CD8-positive, alpha-beta memory T cell (primary cell): ENCODE measurements around the gene SAA4. TPM values are rescaled to one million over a fixed set of nuclear protein-coding genes. Genes with fewer than 3 reads are reported as not detected.
"Not testable (repeated sequence)": the region's sequence is repeated elsewhere in the genome, so short reads cannot be mapped to it uniquely, and the experiment has no call there.

Source experiments
- CTCF ChIA-PET: fragments of 350-600 bp; sonication (Branson Sonifier 250); formaldehyde crosslinking; loops from one replicate; lab custom pipeline; 2021; ENCODE audit warnings: antibody characterized with exemption; lab: Charles Lee
- POLR2A ChIA-PET: fragments of 350-600 bp; sonication (Branson Sonifier 250); formaldehyde crosslinking; loops from one replicate; lab custom pipeline; 2021; ENCODE audit warnings: antibody characterized with exemption; lab: Charles Lee
- DNase-seq, 5 donors: peaks; one replicate each; pipeline versions ENCODE4 v3.0.0 to v3.0.0-alpha.2; 2020 to 2022; ENCODE audit warnings: mixed read lengths in 1 of 5
- H3K27ac ChIP-seq: one replicate; pipeline ENCODE4 v1.7.0; 2013; ENCODE audit warnings: low read depth, mild to moderate bottlenecking, low read length, moderate library complexity
- H3K27me3 ChIP-seq: 2 replicates; pipeline ENCODE4 v1.7.0; 2013; ENCODE audit warnings: low read length, mild to moderate bottlenecking; ENCODE audit not compliant: insufficient read depth, poor library complexity, severe bottlenecking
- H3K36me3 ChIP-seq: 2 replicates; pipeline ENCODE4 v1.7.0; 2013; ENCODE audit warnings: mild to moderate bottlenecking, low read length, moderate library complexity; ENCODE audit not compliant: insufficient read depth
- H3K4me1 ChIP-seq: 2 replicates; pipeline ENCODE4 v1.7.0; 2013; ENCODE audit warnings: mild to moderate bottlenecking, low read length, moderate library complexity; ENCODE audit not compliant: insufficient read depth
- H3K4me3 ChIP-seq: 2 replicates; pipeline ENCODE4 v1.7.0; 2013; ENCODE audit warnings: mild to moderate bottlenecking, low read length
- H3K9me3 ChIP-seq: 2 replicates; pipeline ENCODE4 v1.7.0; 2013; ENCODE audit warnings: mild to moderate bottlenecking, low read length
- H3K27ac Mint-ChIP-seq, 8 donors: one replicate each; pipeline ENCODE4 v1.8.0; 2020 to 2021; ENCODE audit warnings: mixed read lengths in 8 of 8, mild to moderate bottlenecking in 6 of 8, inconsistent platforms in 3 of 8, moderate library complexity in 3 of 8
- H3K27me3 Mint-ChIP-seq, 2 donors: one replicate each; pipeline ENCODE4 v1.8.0; 2020 to 2021; ENCODE audit warnings: mixed read lengths in 2 of 2, mild to moderate bottlenecking in 1 of 2, moderate library complexity in 1 of 2
- H3K36me3 Mint-ChIP-seq, 3 donors: one replicate each; pipeline ENCODE4 v1.8.0; 2020 to 2021; ENCODE audit warnings: mixed read lengths in 3 of 3, inconsistent platforms in 1 of 3, mild to moderate bottlenecking in 1 of 3
- H3K4me1 Mint-ChIP-seq, 3 donors: one replicate each; pipeline ENCODE4 v1.8.0; 2020 to 2021; ENCODE audit warnings: mixed read lengths in 3 of 3, inconsistent platforms in 1 of 3, mild to moderate bottlenecking in 1 of 3
- H3K4me3 Mint-ChIP-seq, 7 donors: one replicate each; pipeline ENCODE4 v1.8.0; 2020 to 2021; ENCODE audit warnings: mixed read lengths in 7 of 7, mild to moderate bottlenecking in 6 of 7, moderate library complexity in 4 of 7, inconsistent platforms in 2 of 7
- H3K9me3 Mint-ChIP-seq, 5 donors: one replicate each; pipeline ENCODE4 v1.8.0; 2020 to 2022; ENCODE audit warnings: mixed read lengths in 5 of 5, mild to moderate bottlenecking in 3 of 5, moderate library complexity in 2 of 5, inconsistent platforms in 1 of 5
- polyA plus RNA-seq: library from polyadenylated mRNA; unstranded; fragments of 300-500 nt; fragmentation: Illumina TruSeq; gene quantifications from one replicate; pipeline ENCODE4 v1.2.3, GENCODE V29; 2021
- total RNA-seq, 2 experiments: library from RNA; stranded (reverse); gene quantifications; one replicate each; pipeline ENCODE4 v1.2.3, GENCODE V29; 2021

The SAA4 gene
- total and polyA plus RNA-seq, 3 experiments from 2014 or later = not detected

GRCh38 chr11:18223591-18224387, 12.8 kb downstream of the SAA4 start:
- ChIA-PET CTCF (interaction anchor here (1.2 kb wide), 1 partner anchor 20 kb away, joined by 3 read pairs; no protein-coding TSS in a partner anchor), POLR2A (no interaction called here)
- no peaks in the 10 kb centered on the region for H3K4me1 Mint-ChIP-seq
- DNase-seq = no peak
- Histone ChIP-seq H3K9me3 (no peaks in the 10 kb centered on the region), H3K36me3 (no peaks in the 10 kb centered on the region), H3K4me3 (no peak overlapping the region), H3K27me3 (peaks cover 4% of the 10 kb centered on the region), H3K4me1 (no peaks in the 10 kb centered on the region), H3K27ac (no peak overlapping the region)
- H3K9me3 Mint-ChIP-seq = no peaks in the 10 kb centered on the region
- H3K4me3 Mint-ChIP-seq = no peak overlapping the region
- no peak overlapping the region for H3K27ac Mint-ChIP-seq
- peaks cover 3 to 6% of the 10 kb centered on the region in 2 donors for H3K27me3 Mint-ChIP-seq
- peaks cover 0 to 3% (median 0%) of the 10 kb centered on the region in 3 donors for H3K36me3 Mint-ChIP-seq

- ChIA-PET CTCF (interaction anchor here (1.2 kb wide), 1 partner anchor 21 kb away, joined by 3 read pairs; no protein-coding TSS in a partner anchor), POLR2A (no interaction called here)
- H3K27ac ChIP-seq = no peak overlapping the region
- Mint-ChIP-seq H3K27me3 (peaks cover 3 to 6% of the 10 kb centered on the region in 2 donors), H3K4me3 (no peak overlapping the region), H3K36me3 (peaks cover 0 to 3% (median 0%) of the 10 kb centered on the region in 3 donors), H3K9me3 (no peaks in the 10 kb centered on the region), H3K4me1 (no peaks in the 10 kb centered on the region), H3K27ac (no peak overlapping the region)
- no peaks in the 10 kb centered on the region for H3K4me1 ChIP-seq
- no peaks in the 10 kb centered on the region for H3K36me3 ChIP-seq
- peaks cover 4% of the 10 kb centered on the region for H3K27me3 ChIP-seq
- DNase-seq = no peak
- no peak overlapping the region for H3K4me3 ChIP-seq
- H3K9me3 ChIP-seq = no peaks in the 10 kb centered on the region
These were observed 13.7 kb downstream of the SAA4 start for GRCh38 chr11:18222814-18223421.

- Histone ChIP-seq H3K36me3 (no peaks in the 10 kb centered on the region), H3K4me3 (no peak overlapping the region), H3K27me3 (no peaks in the 10 kb centered on the region), H3K4me1 (no peaks in the 10 kb centered on the region), H3K9me3 (no peaks in the 10 kb centered on the region), H3K27ac (no peak overlapping the region)
- ChIA-PET POLR2A (no interaction called here), CTCF (no interaction called here)
- Mint-ChIP-seq H3K4me1 (no peaks in the 10 kb centered on the region), H3K27ac (no peak overlapping the region), H3K36me3 (peaks cover 0 to 3% (median 0%) of the 10 kb centered on the region in 3 donors), H3K9me3 (no peaks in the 10 kb centered on the region), H3K27me3 (peaks cover 8 to 13% of the 10 kb centered on the region in 2 donors), H3K4me3 (no peak overlapping the region)
- no peak for DNase-seq
These were observed 15.2 kb downstream of the SAA4 start for GRCh38 chr11:18221274-18221876.

GRCh38 chr11:18209058-18209457, 27.5 kb downstream of the SAA4 start:
- POLR2A ChIA-PET = no interaction called here
- H3K36me3 Mint-ChIP-seq = no peaks in the 10 kb centered on the region
- CTCF ChIA-PET = no interaction called here
- no peak overlapping the region for H3K27ac ChIP-seq
- H3K4me1 Mint-ChIP-seq = no peaks in the 10 kb centered on the region
- H3K9me3 ChIP-seq = no peaks in the 10 kb centered on the region
- no peak overlapping the region for H3K4me3 ChIP-seq
- H3K36me3 ChIP-seq = no peaks in the 10 kb centered on the region
- H3K27me3 Mint-ChIP-seq = peaks cover 25 to 57% of the 10 kb centered on the region in 2 donors
- no peaks in the 10 kb centered on the region for H3K4me1 ChIP-seq
- no peak overlapping the region for H3K27ac Mint-ChIP-seq
- H3K9me3 Mint-ChIP-seq = no peaks in the 10 kb centered on the region
- H3K4me3 Mint-ChIP-seq = no peak overlapping the region
- DNase-seq = no peak
- H3K27me3 ChIP-seq = no peaks in the 10 kb centered on the region

- no peaks in the 10 kb centered on the region for H3K4me1 ChIP-seq
- H3K36me3 ChIP-seq = no peaks in the 10 kb centered on the region
- ChIA-PET CTCF (no interaction called here), POLR2A (no interaction called here)
- H3K9me3 ChIP-seq = no peaks in the 10 kb centered on the region
- H3K36me3 Mint-ChIP-seq = no peaks in the 10 kb centered on the region
- H3K27ac Mint-ChIP-seq = no peak overlapping the region
- peaks cover 0 to 5% (median 2%) of the 10 kb centered on the region in 5 donors for H3K9me3 Mint-ChIP-seq
- H3K27ac ChIP-seq = no peak overlapping the region
- no peaks in the 10 kb centered on the region for H3K27me3 ChIP-seq
- H3K4me3 ChIP-seq = no peak overlapping the region
- DNase-seq = no peak
- H3K27me3 Mint-ChIP-seq = peaks cover 34 to 67% of the 10 kb centered on the region in 2 donors
- H3K4me3 Mint-ChIP-seq = no peak overlapping the region
- H3K4me1 Mint-ChIP-seq = no peaks in the 10 kb centered on the region
These were observed 31.8 kb downstream of the SAA4 start for GRCh38 chr11:18204771-18205170.

- DNase-seq = no peak
- H3K4me3 Mint-ChIP-seq = no peak overlapping the region
- peaks cover 0 to 5% (median 2%) of the 10 kb centered on the region in 5 donors for H3K9me3 Mint-ChIP-seq
- no peak overlapping the region for H3K4me3 ChIP-seq
- no peaks in the 10 kb centered on the region for H3K27me3 ChIP-seq
- no peaks in the 10 kb centered on the region for H3K4me1 Mint-ChIP-seq
- no peaks in the 10 kb centered on the region for H3K4me1 ChIP-seq
- H3K27me3 Mint-ChIP-seq = peaks cover 36 to 67% of the 10 kb centered on the region in 2 donors
- H3K36me3 ChIP-seq = no peaks in the 10 kb centered on the region
- H3K9me3 ChIP-seq = no peaks in the 10 kb centered on the region
- no peak overlapping the region for H3K27ac Mint-ChIP-seq
- ChIA-PET POLR2A (no interaction called here), CTCF (interaction anchor here (0.7 to 0.9 kb wide), 2 partner anchors 89 to 213 kb away, joined by 3 read pairs; no protein-coding TSS in a partner anchor)
- no peaks in the 10 kb centered on the region for H3K36me3 Mint-ChIP-seq
- no peak overlapping the region for H3K27ac ChIP-seq
These were observed 32.4 kb downstream of the SAA4 start for GRCh38 chr11:18204220-18204619.

- peaks cover 38 to 66% of the 10 kb centered on the region in 2 donors for H3K27me3 Mint-ChIP-seq
- H3K4me3 Mint-ChIP-seq = no peak overlapping the region
- Histone ChIP-seq H3K36me3 (no peaks in the 10 kb centered on the region), H3K27me3 (no peaks in the 10 kb centered on the region), H3K27ac (no peak overlapping the region), H3K4me1 (no peaks in the 10 kb centered on the region), H3K4me3 (no peak overlapping the region), H3K9me3 (no peaks in the 10 kb centered on the region)
- H3K36me3 Mint-ChIP-seq = no peaks in the 10 kb centered on the region
- H3K9me3 Mint-ChIP-seq = peaks cover 0 to 5% (median 2%) of the 10 kb centered on the region in 5 donors
- H3K4me1 Mint-ChIP-seq = no peaks in the 10 kb centered on the region
- POLR2A ChIA-PET = no interaction called here
- DNase-seq = no peak
- no peak overlapping the region for H3K27ac Mint-ChIP-seq
- CTCF ChIA-PET = interaction anchor here (0.7 to 0.9 kb wide), 2 partner anchors 89 to 213 kb away, joined by 3 read pairs; no protein-coding TSS in a partner anchor
These were observed 32.9 kb downstream of the SAA4 start for GRCh38 chr11:18203723-18204122.

- DNase-seq = not testable (repeated sequence)
These were observed 38.9 kb downstream of the SAA4 start for GRCh38 chr11:18197738-18198137.

More at GRCh38 chr11:18197738-18198137, 38.9 kb downstream of the SAA4 start:
- H3K4me1 Mint-ChIP-seq, H3K4me3 Mint-ChIP-seq, H3K4me3 ChIP-seq, H3K36me3 Mint-ChIP-seq, H3K36me3 ChIP-seq, H3K27ac ChIP-seq, H3K27me3 ChIP-seq, H3K9me3 Mint-ChIP-seq, H3K4me1 ChIP-seq, H3K9me3 ChIP-seq, POLR2A ChIA-PET, CTCF ChIA-PET: not testable (repeated sequence)
- peaks cover 18 to 27% of the 10 kb centered on the region in 2 donors for H3K27me3 Mint-ChIP-seq
- H3K27ac Mint-ChIP-seq = peak overlapping the region in 1 of 8 donors; percentile 34
